Activated naive CD4-positive, alpha-beta T cell (primary cell): ENCODE data around the gene IL9.

Experiments used
- DNase-seq, 4 experiments: peaks; one replicate each; lab custom pipeline; 2025; lab: John Stamatoyannopoulos, UW

IL9 gene

GRCh38 chr5:135891268-135891667 lies 4.4 kb downstream of the IL9 start:
- DNase-seq: no peak

GRCh38 chr5:135890867-135891266 lies 4.8 kb downstream of the IL9 start:
- DNase-seq: no peak

GRCh38 chr5:135890296-135890695 lies 5.3 kb downstream of the IL9 start:
- no peak for DNase-seq

GRCh38 chr5:135887881-135888614 lies 7.6 kb downstream of the IL9 start:
- peak in 1 of 4 experiments; percentile 1 for DNase-seq

GRCh38 chr5:135887447-135887864 lies 8.2 kb downstream of the IL9 start:
- peak in 2 of 4 experiments; percentile 7 to 10 for DNase-seq

GRCh38 chr5:135886136-135886535 lies 9.5 kb downstream of the IL9 start:
- DNase-seq: no peak

- no peak for DNase-seq
Measured at GRCh38 chr5:135885031-135885430, 10.6 kb downstream of the IL9 start.

- no peak for DNase-seq
Measured at GRCh38 chr5:135883441-135883840, 12.2 kb downstream of the IL9 start.

GRCh38 chr5:135883026-135883425 lies 12.6 kb downstream of the IL9 start:
- no peak for DNase-seq

- no peak for DNase-seq
Measured at GRCh38 chr5:135881819-135882218, 13.8 kb downstream of the IL9 start.

- DNase-seq: no peak
Measured at GRCh38 chr5:135881244-135881643, 14.4 kb downstream of the IL9 start.

- DNase-seq: no peak
Measured at GRCh38 chr5:135880801-135881200, 14.8 kb downstream of the IL9 start.

- DNase-seq: no peak
Measured at GRCh38 chr5:135880278-135880677, 15.4 kb downstream of the IL9 start.

GRCh38 chr5:135879591-135879990 lies 16.1 kb downstream of the IL9 start:
- DNase-seq: no peak

GRCh38 chr5:135878156-135878620 lies 17.5 kb downstream of the IL9 start:
- no peak for DNase-seq

- DNase-seq: no peak
Measured at GRCh38 chr5:135877570-135878155, 18.0 kb downstream of the IL9 start.

GRCh38 chr5:135876146-135876545 lies 19.5 kb downstream of the IL9 start:
- DNase-seq: no peak

GRCh38 chr5:135875567-135875966 lies 20.1 kb downstream of the IL9 start:
- DNase-seq: no peak

GRCh38 chr5:135874461-135874860 lies 21.2 kb downstream of the IL9 start:
- DNase-seq: no peak

- DNase-seq: no peak
Measured at GRCh38 chr5:135873831-135874230, 21.8 kb downstream of the IL9 start.

GRCh38 chr5:135871268-135871915 lies 24.2 kb downstream of the IL9 start:
- DNase-seq: no peak

GRCh38 chr5:135869935-135870334 lies 25.7 kb downstream of the IL9 start:
- DNase-seq: no peak

- DNase-seq: no peak
Measured at GRCh38 chr5:135869276-135869675, 26.4 kb downstream of the IL9 start.
